Karpas-422 (cell line): Measurements from ENCODE around the gene MYO10. TPM values are rescaled to one million over a fixed set of nuclear protein-coding genes. Genes with fewer than 3 reads are reported as not detected.

Source experiments
- DNase-seq: peaks from one replicate; pipeline ENCODE4 v3.0.0-alpha.2; 2015
- H2AFZ ChIP-seq: fragments of 200-600 bp; sonication (generic); 2 replicates; pipeline ENCODE4 v1.6.1; 2014; ENCODE audit warnings: antibody characterized with exemption, low read length, mixed read lengths
- H3K27ac ChIP-seq: fragments of 200-600 bp; sonication (generic); 2 replicates; pipeline ENCODE4 v1.5.1; 2014; ENCODE audit warnings: mild to moderate bottlenecking, low read length, moderate library complexity
- H3K27me3 ChIP-seq: fragments of 200-600 bp; sonication (generic); 2 replicates; pipeline ENCODE4 v1.6.1; 2014; ENCODE audit warnings: low read length, mixed read lengths
- H3K36me3 ChIP-seq: fragments of 200-600 bp; sonication (generic); 2 replicates; pipeline ENCODE4 v1.6.1; 2014; ENCODE audit warnings: low read length, mixed read lengths; ENCODE audit not compliant: insufficient read depth
- H3K4me1 ChIP-seq: fragments of 200-600 bp; sonication (generic); 2 replicates; pipeline ENCODE4 v1.6.1; 2014; ENCODE audit warnings: mild to moderate bottlenecking, low read length, mixed read lengths
- H3K4me2 ChIP-seq: fragments of 200-600 bp; sonication (generic); 2 replicates; pipeline ENCODE4 v1.6.1; 2014; ENCODE audit warnings: low read length, low read depth, mild to moderate bottlenecking; ENCODE audit not compliant: poor library complexity, severe bottlenecking
- H3K4me3 ChIP-seq: fragments of 200-600 bp; sonication (generic); 2 replicates; pipeline ENCODE4 v1.5.1; 2014; ENCODE audit warnings: mild to moderate bottlenecking, antibody characterized with exemption, low read length, mixed read lengths
- H3K79me2 ChIP-seq: fragments of 200-600 bp; sonication (generic); 2 replicates; pipeline ENCODE4 v1.6.1; 2014; ENCODE audit warnings: mild to moderate bottlenecking, low read length, mixed read lengths
- H3K9ac ChIP-seq: fragments of 200-600 bp; sonication (generic); 2 replicates; pipeline ENCODE4 v1.6.0; 2014; ENCODE audit warnings: low read length
- H3K9me2 ChIP-seq: fragments of 200-600 bp; sonication (generic), shearing (Covaris generic); replicated peaks from 2 replicates; pipeline ENCODE4 v1.6.0; 2014; ENCODE audit warnings: mild to moderate bottlenecking, low read length, moderate library complexity; ENCODE audit not compliant: insufficient read depth
- H3K9me3 ChIP-seq: fragments of 300-700, 200-600 bp; sonication (generic); 2 replicates; pipeline ENCODE4 v1.6.1; 2014; ENCODE audit warnings: low read length, mixed read lengths
- H4K20me1 ChIP-seq: fragments of 200-600 bp; sonication (generic); 2 replicates; pipeline ENCODE4 v1.6.1; 2014; ENCODE audit warnings: mild to moderate bottlenecking, antibody characterized with exemption, low read length, low read depth; ENCODE audit not compliant: insufficient read depth
- total RNA-seq: library from RNA; depleted of rRNA; stranded (reverse); fragments of >200 nt; shearing (Covaris generic); gene quantifications from 2 replicates; pipeline ENCODE4 v1.2.3, GENCODE V29; 2014; ENCODE audit warnings: low replicate concordance

Gene MYO10
- total RNA-seq, 1 experiment from 2014 or later = not detected

- Histone ChIP-seq H2AFZ (no peak overlapping the region), H3K79me2 (no peaks in the 10 kb centered on the region), H3K4me2 (no peak overlapping the region)
These were observed 29.8 kb downstream of the MYO10 start for GRCh38 chr5:16906255-16906654.

GRCh38 chr5:16903480-16904300, 32.4 kb downstream of the MYO10 start:
- H3K79me2 ChIP-seq = no peaks in the 10 kb centered on the region

More at GRCh38 chr5:16906255-16906654, 29.8 kb downstream of the MYO10 start:
- H3K4me1 ChIP-seq = no peaks in the 10 kb centered on the region
- no peaks in the 10 kb centered on the region for H4K20me1 ChIP-seq
- no peak for DNase-seq
- no peaks in the 10 kb centered on the region for H3K27me3 ChIP-seq
- H3K9me3 ChIP-seq = no peaks in the 10 kb centered on the region
- H3K4me3 ChIP-seq = no peak overlapping the region
- no peaks in the 10 kb centered on the region for H3K36me3 ChIP-seq
- no peak overlapping the region for H3K27ac ChIP-seq
- H3K9ac ChIP-seq = no peak overlapping the region
- H3K9me2 ChIP-seq = no peaks in the 10 kb centered on the region

GRCh38 chr5:16902846-16903245, 33.2 kb downstream of the MYO10 start:
- Histone ChIP-seq H3K9me3 (no peaks in the 10 kb centered on the region), H3K4me3 (no peak overlapping the region), H4K20me1 (no peaks in the 10 kb centered on the region), H3K4me1 (no peaks in the 10 kb centered on the region), H3K27me3 (no peaks in the 10 kb centered on the region), H3K36me3 (no peaks in the 10 kb centered on the region), H3K9me2 (no peaks in the 10 kb centered on the region), H3K79me2 (no peaks in the 10 kb centered on the region), H3K27ac (no peak overlapping the region), H3K4me2 (no peak overlapping the region), H2AFZ (no peak overlapping the region), H3K9ac (no peak overlapping the region)
- DNase-seq = no peak

More at GRCh38 chr5:16903480-16904300, 32.4 kb downstream of the MYO10 start:
- no peak for DNase-seq
- Histone ChIP-seq H3K36me3 (no peaks in the 10 kb centered on the region), H3K4me3 (no peak overlapping the region), H3K9me3 (no peaks in the 10 kb centered on the region), H3K9ac (no peak overlapping the region), H4K20me1 (no peaks in the 10 kb centered on the region), H3K4me2 (no peak overlapping the region), H3K4me1 (no peaks in the 10 kb centered on the region), H3K9me2 (no peaks in the 10 kb centered on the region), H3K27me3 (no peaks in the 10 kb centered on the region), H2AFZ (no peak overlapping the region), H3K27ac (no peak overlapping the region)

- H2AFZ ChIP-seq = no peak overlapping the region
- no peaks in the 10 kb centered on the region for H4K20me1 ChIP-seq
- no peak overlapping the region for H3K4me3 ChIP-seq
- H3K4me1 ChIP-seq = no peaks in the 10 kb centered on the region
- H3K36me3 ChIP-seq = no peaks in the 10 kb centered on the region
- no peak overlapping the region for H3K4me2 ChIP-seq
- H3K27me3 ChIP-seq = no peaks in the 10 kb centered on the region
- no peaks in the 10 kb centered on the region for H3K9me3 ChIP-seq
- no peak overlapping the region for H3K9ac ChIP-seq
- no peak overlapping the region for H3K27ac ChIP-seq
- H3K79me2 ChIP-seq = no peaks in the 10 kb centered on the region
- no peak for DNase-seq
- no peaks in the 10 kb centered on the region for H3K9me2 ChIP-seq
These were observed 35.0 kb downstream of the MYO10 start for GRCh38 chr5:16901021-16901644.

- no peak for DNase-seq
- no peak overlapping the region for H3K4me3 ChIP-seq
- no peaks in the 10 kb centered on the region for H3K4me1 ChIP-seq
- H3K36me3 ChIP-seq = no peaks in the 10 kb centered on the region
- H3K4me2 ChIP-seq = no peak overlapping the region
- no peaks in the 10 kb centered on the region for H4K20me1 ChIP-seq
- H3K9me2 ChIP-seq = no peaks in the 10 kb centered on the region
- no peaks in the 10 kb centered on the region for H3K79me2 ChIP-seq
- H3K27ac ChIP-seq = no peak overlapping the region
- no peak overlapping the region for H2AFZ ChIP-seq
- no peaks in the 10 kb centered on the region for H3K27me3 ChIP-seq
- H3K9me3 ChIP-seq = no peaks in the 10 kb centered on the region
- H3K9ac ChIP-seq = no peak overlapping the region
These were observed 36.9 kb downstream of the MYO10 start for GRCh38 chr5:16899171-16899570.

GRCh38 chr5:16897800-16898199, 38.3 kb downstream of the MYO10 start:
- no peak overlapping the region for H3K4me2 ChIP-seq
- no peak overlapping the region for H2AFZ ChIP-seq

GRCh38 chr5:16897284-16897704, 38.8 kb downstream of the MYO10 start:
- no peak for DNase-seq
- Histone ChIP-seq H3K27ac (no peak overlapping the region), H3K9ac (no peak overlapping the region), H3K9me3 (no peaks in the 10 kb centered on the region), H3K4me1 (no peaks in the 10 kb centered on the region), H3K27me3 (no peaks in the 10 kb centered on the region), H3K79me2 (no peaks in the 10 kb centered on the region), H3K9me2 (no peaks in the 10 kb centered on the region), H3K4me2 (no peak overlapping the region), H2AFZ (no peak overlapping the region), H3K4me3 (no peak overlapping the region), H4K20me1 (no peaks in the 10 kb centered on the region), H3K36me3 (no peaks in the 10 kb centered on the region)

More at GRCh38 chr5:16897800-16898199, 38.3 kb downstream of the MYO10 start:
- Histone ChIP-seq H4K20me1 (no peaks in the 10 kb centered on the region), H3K9me3 (no peaks in the 10 kb centered on the region), H3K36me3 (no peaks in the 10 kb centered on the region), H3K9me2 (no peaks in the 10 kb centered on the region), H3K79me2 (no peaks in the 10 kb centered on the region), H3K4me1 (no peaks in the 10 kb centered on the region), H3K4me3 (no peak overlapping the region), H3K27ac (no peak overlapping the region), H3K27me3 (no peaks in the 10 kb centered on the region), H3K9ac (no peak overlapping the region)
- DNase-seq = no peak

GRCh38 chr5:16896767-16897166, 39.3 kb downstream of the MYO10 start:
- Histone ChIP-seq H3K4me1 (no peaks in the 10 kb centered on the region), H3K4me3 (no peak overlapping the region), H3K9ac (no peak overlapping the region), H3K4me2 (no peak overlapping the region), H3K9me3 (no peaks in the 10 kb centered on the region), H3K27me3 (no peaks in the 10 kb centered on the region), H3K27ac (no peak overlapping the region), H2AFZ (no peak overlapping the region), H3K9me2 (no peaks in the 10 kb centered on the region), H3K79me2 (no peaks in the 10 kb centered on the region), H3K36me3 (no peaks in the 10 kb centered on the region), H4K20me1 (no peaks in the 10 kb centered on the region)
- no peak for DNase-seq
